GM21723 (cell line): ENCODE data around the gene OR6S1.
"Not testable (repeated sequence)": the region's sequence is repeated elsewhere in the genome, so short reads cannot be mapped to it uniquely, and the experiment has no call there.

Experiments used
- ATAC-seq: cut with Tn5 transposase; IDR thresholded peaks from one replicate; pipeline ENCODE4 v1.9.1; 2021; ENCODE audit warnings: mild to moderate bottlenecking, moderate library complexity; ENCODE audit not compliant: unreplicated experiment

Gene OR6S1

GRCh38 chr14:20671597-20672283, 30.2 kb upstream of the OR6S1 start:
- no peak for ATAC-seq

- no peak for ATAC-seq
These were observed 27.5 kb upstream of the OR6S1 start for GRCh38 chr14:20668969-20669368.

- peak; percentile 84 for ATAC-seq
These were observed 26.5 kb upstream of the OR6S1 start for GRCh38 chr14:20667957-20668356.

DNA sequence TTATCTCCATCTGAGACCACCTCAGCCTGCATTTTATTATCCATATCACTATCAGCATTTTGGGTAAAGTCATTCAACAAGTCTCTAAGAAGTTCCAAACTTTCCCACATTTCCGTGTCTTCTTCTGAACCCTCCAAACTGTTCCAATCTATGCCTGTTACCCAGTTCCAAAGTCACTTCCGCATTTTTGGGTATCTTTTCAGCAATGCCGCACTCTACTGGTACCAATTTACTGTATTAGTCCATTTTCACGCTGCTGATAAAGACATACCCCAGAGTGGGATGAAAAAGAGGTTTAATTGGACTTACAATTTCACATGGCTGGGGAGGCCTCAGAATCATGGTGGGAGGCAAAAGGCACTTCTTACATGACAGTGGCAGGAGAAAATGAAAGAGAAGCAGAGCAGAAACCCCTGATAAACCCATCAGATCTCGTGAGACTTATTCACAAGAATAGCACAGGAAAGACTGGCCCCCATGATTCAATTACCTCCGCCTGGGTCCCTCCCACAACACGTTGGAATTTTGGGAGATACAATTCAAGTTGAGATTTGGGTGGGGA, 25.0 kb upstream of the OR6S1 start:
- ATAC-seq, result not testable (repeated sequence)

DNA sequence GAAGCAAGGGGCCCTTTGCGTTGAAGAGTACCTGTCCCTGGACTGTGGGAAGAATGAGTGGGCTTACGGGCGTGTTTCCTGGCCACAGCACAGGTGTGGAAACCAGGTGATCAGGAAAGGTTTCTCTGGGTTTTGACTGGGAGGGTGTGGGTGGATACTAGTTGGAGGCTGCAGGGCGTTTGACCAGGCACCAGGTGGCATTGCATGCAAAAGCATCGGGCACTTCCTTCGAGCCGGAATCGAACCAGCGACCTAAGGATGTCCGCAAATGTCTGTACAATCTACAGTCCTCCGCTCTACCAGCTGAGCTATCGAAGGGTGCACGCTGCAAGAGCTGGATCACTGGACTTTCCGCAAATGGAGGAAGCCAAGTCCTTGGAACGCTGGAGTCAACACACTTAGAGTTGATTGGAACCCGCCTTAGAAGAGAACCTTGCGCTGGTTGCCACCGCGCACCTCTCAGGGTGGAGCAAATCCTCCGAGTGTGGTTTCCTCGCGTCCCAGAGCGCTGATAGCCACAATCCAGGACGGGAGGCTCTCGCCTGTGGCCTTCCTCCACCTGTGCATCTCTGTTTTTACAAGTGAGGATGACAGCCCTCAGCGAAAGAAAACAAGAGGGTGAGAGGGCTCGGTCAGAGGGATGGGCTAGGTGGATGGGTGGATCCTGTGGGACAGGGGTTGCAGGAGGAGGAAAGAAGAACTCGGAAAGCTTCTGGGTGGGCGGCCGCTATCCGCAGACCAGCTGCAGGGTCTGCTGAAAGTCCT, 21.7 kb upstream of the OR6S1 start:
- peak; percentile 73 for ATAC-seq

DNA sequence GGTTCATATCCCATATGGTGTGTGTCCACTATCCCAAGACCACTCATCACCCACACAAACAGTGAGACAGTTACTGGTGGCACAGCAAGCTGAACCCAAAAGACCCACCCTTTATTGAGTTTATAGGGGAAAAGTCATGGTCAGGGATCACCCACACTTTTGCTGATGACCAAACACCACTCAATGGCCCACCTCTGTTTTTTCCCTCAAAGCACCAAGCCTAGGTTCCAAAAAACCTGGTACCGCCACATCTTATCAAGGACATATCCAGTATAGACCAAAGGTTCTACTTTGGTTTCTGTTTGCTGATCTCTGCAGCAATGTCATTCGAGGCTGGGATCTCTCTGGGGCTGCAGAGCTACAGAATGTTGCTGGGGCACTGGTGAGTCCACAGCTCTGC, 19.7 kb upstream of the OR6S1 start:
- ATAC-seq, result no peak

- no peak for ATAC-seq
These were observed 18.4 kb upstream of the OR6S1 start for GRCh38 chr14:20659813-20660395.

DNA sequence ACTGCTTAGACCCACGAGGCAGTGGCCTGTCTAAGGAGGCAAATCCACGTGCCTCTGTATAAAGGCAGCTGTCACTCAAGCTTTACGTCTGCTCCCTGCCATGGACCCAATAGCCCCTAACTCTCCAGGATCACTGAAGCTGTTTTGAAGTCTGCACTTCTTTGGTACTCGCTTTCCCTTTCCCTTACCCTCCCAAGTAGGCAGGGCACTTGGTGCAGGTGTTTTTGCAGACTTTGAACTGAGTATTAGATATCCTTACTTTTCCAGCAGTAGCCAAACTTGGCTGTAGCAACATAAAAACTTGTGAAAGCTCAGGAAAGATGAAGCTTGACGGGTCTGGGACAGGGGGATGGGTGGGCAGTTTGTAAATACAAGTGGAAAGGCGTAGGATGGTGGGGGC, 17.8 kb upstream of the OR6S1 start:
- ATAC-seq, result no peak

GRCh38 chr14:20658246-20658645, 16.8 kb upstream of the OR6S1 start:
- ATAC-seq, result no peak

DNA sequence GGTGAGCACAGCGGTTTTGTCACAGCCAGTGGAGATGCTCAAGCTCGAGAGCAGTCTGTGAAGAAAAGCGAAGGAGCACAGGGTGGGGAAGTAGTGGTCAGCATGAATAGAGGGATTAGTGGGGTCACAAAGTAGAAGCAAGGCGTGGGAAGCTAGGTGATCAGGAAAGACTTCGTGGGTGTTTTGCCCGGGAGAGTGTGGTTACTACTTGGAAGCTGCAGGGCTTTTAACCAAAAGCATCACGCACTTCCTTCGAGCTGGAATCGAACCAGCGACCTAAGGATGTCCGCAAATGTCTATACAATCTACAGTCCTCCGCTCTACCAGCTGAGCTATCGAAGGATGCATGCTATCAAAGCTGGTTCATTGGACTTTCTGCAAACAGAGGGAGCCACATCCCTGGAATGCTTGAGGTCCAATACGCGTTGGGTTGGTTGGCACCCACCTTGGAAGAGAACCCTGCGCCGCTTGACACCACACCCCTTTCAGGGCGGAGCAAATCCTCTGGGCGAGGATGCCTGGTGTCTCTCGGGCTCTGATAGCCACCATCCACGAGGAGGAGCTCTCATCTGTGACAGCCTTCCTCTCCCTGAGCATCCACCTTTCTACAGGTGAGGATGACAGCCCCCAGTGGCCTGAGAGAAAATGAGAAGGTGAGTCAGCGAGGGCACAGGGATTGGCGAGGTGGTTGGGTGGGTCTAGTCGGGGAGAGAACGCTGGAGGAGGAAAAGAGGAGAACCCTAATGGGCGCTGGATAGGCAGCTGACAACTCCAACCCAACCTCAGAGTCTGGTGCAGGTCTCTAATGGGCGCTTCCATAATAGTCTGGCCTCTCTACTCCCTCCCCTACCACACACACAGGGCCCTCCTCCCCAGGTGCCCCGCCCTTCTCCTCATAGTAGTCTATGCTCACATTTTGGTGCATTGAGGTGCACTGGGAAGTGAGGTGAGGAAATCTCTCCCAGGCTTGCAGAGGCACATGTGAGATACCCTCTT, 16.0 kb upstream of the OR6S1 start:
- ATAC-seq, result no peak

DNA sequence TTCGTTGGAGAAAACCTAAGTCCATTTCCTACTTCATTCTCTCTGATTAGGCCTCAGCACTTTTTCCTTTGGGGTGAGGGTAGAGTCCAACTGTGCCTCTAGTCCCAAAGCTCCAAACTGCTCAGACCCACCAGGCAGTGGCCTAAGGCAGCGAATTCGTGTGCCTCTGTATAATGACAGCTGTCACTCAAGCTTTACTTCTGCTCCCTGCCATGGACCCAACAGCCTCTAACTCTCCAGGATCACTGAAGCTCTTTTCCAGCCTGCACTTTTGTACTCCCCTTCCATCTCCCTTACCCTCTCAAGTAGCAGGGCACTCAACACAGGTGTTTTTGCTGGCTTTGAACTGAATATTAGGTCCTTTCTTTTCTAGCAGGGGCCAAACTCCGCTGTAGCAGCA, 14.8 kb upstream of the OR6S1 start:
- no peak for ATAC-seq

DNA sequence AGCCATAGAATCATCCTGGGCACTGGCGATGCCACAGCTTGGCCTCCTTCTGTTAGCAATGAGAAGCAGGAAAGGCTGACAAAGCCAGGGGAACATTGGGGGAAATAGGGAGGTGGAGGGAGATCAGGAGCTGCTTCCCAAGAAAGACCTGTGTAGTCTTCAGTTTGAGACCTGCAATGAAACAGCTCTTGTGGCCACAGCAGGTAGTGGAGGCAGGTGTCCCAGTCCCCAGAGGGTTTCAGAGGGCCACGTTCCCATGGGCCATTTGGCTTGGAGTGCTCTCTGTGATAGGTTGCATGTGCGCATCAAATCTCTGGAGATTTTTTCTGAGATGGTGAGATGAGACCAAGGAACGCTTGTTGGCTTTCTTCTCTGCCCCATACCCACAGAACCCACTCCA, 14.4 kb upstream of the OR6S1 start:
- ATAC-seq, result no peak

- ATAC-seq, result peak; percentile 79
These were observed 11.8 kb upstream of the OR6S1 start for GRCh38 chr14:20652996-20653975.

GRCh38 chr14:20645481-20645880, 4.0 kb upstream of the OR6S1 start:
- ATAC-seq, result no peak

GRCh38 chr14:20644520-20644919, 3.0 kb upstream of the OR6S1 start:
- no peak for ATAC-seq

DNA sequence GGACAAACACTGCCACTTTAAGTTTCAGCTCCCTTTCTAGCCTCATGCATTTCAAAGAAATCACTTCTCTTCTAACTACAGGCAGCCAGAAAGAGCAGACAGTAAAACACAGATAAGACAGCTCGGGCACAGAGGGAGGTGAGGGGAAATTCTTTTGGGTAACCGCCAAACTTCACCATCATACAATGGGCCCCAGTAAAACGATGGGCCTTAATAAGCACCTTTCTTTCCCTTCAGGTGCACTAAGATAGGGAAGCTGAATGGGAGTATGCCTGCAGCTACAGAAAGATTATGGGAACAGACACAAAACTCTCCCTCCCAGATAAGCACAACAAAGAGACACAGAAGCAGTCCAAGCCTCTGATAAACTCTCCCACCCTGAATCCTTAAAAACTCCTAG, 1.3 kb upstream of the OR6S1 start:
- ATAC-seq, result not testable (repeated sequence)

DNA sequence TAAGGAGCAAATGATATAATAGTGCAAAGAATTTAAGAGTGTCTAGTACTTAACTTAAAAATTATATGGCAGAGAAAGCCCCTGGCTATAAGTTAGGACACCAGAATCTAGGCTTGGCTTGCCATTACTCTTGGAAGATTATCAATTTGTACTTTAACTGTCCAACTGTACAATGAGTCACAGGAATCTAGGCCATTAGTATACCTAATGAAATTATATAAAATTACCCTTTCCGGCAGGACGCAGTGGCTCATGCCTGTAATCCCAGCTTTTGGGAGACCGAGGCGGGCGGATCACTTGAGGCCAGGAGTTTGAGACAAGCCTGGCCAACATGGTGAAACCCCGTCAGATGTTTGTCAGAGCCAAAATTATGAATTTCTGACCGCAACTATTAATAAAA, 691 bp upstream of the OR6S1 start:
- ATAC-seq, result no peak

- peak; percentile 42 for ATAC-seq
These were observed 8.4 kb downstream of the OR6S1 start for GRCh38 chr14:20632831-20633691.

- peak; percentile 18 for ATAC-seq
These were observed 9.1 kb downstream of the OR6S1 start for GRCh38 chr14:20632448-20632830.
